ENCODE results near the gene EXOG.

The EXOG gene

GRCh38 chr3:38496131-38496910 lies at the start of gene EXOG:
Gene EXOG, plus strand, starts transcription at chr3:38496340. Its CDS starts 28 bp downstream, at chr3:38496368.
- peak; percentile 67 for DNase-seq (ENCODE audit: low read depth, low spot score)

GRCh38 chr3:38446812-38447211 lies 49.3 kb upstream of the EXOG start:
- no peak for DNase-seq (ENCODE audit: low read depth, low spot score)

- no peak for DNase-seq (ENCODE audit: low read depth, low spot score)
These were observed 45.3 kb upstream of the EXOG start for GRCh38 chr3:38450853-38451252.

- peak; percentile 35 for DNase-seq (ENCODE audit: low read depth, low spot score)
These were observed 42.8 kb upstream of the EXOG start, which contains the start of gene ACVR2B for GRCh38 chr3:38453075-38453912. Gene ACVR2B, plus strand, starts transcription at chr3:38453890. Its CDS starts 433 bp downstream, at chr3:38454323.

GRCh38 chr3:38453913-38454177 lies 42.3 kb upstream of the EXOG start:
- DNase-seq (ENCODE audit: low read depth, low spot score), result no peak

GRCh38 chr3:38454178-38454883 lies 41.8 kb upstream of the EXOG start:
- DNase-seq (ENCODE audit: low read depth, low spot score), result no peak

GRCh38 chr3:38454884-38455638 lies 41.1 kb upstream of the EXOG start:
- DNase-seq (ENCODE audit: low read depth, low spot score), result no peak

- no peak for DNase-seq (ENCODE audit: low read depth, low spot score)
These were observed 40.3 kb upstream of the EXOG start for GRCh38 chr3:38455639-38456430.

- DNase-seq (ENCODE audit: low read depth, low spot score), result no peak
These were observed 38.8 kb upstream of the EXOG start for GRCh38 chr3:38457111-38458003.

GRCh38 chr3:38458796-38459498 lies 37.2 kb upstream of the EXOG start:
- DNase-seq (ENCODE audit: low read depth, low spot score), result no peak

- DNase-seq (ENCODE audit: low read depth, low spot score), result no peak
These were observed 36.6 kb upstream of the EXOG start for GRCh38 chr3:38459499-38460048.

GRCh38 chr3:38460377-38461270 lies 35.5 kb upstream of the EXOG start:
- no peak for DNase-seq (ENCODE audit: low read depth, low spot score)

- DNase-seq (ENCODE audit: low read depth, low spot score), result no peak
These were observed 30.5 kb upstream of the EXOG start for GRCh38 chr3:38465588-38466154.

- DNase-seq (ENCODE audit: low read depth, low spot score), result no peak
These were observed 27.4 kb upstream of the EXOG start for GRCh38 chr3:38468765-38469164.

GRCh38 chr3:38469852-38470251 lies 26.3 kb upstream of the EXOG start:
- DNase-seq (ENCODE audit: low read depth, low spot score), result no peak

- DNase-seq (ENCODE audit: low read depth, low spot score), result no peak
These were observed 24.8 kb upstream of the EXOG start for GRCh38 chr3:38471260-38471857.

GRCh38 chr3:38472342-38472741 lies 23.8 kb upstream of the EXOG start:
- no peak for DNase-seq (ENCODE audit: low read depth, low spot score)

Measured in smooth muscle cell of the brain vasculature (primary cell).